Stomach (tissue), 4 donors: ENCODE results near the gene MPV17L2.

ENCODE experiments used
- CTCF ChIP-seq, 7 experiments: fragments of 450-650 bp in 4 of 7; fragments of 200-600 bp in 3 of 7; sonication (generic) in 3 of 7; IDR thresholded peaks; one replicate each; pipeline ENCODE4 v1.5.1; 2016 to 2019; ENCODE audit warnings: antibody characterized with exemption in 7 of 7, control low read depth in 2 of 7, mild to moderate bottlenecking in 1 of 7
- EP300 ChIP-seq: sonication (generic); formaldehyde crosslinking; IDR thresholded peaks from one replicate; pipeline ENCODE4 v1.6.1; 2017; ENCODE audit warnings: antibody characterized with exemption

- TF ChIP-seq CTCF (IDR thresholded peaks at IDR 0.05) (no peak), EP300 (no peak)
These were observed 32.5 kb upstream of the MPV17L2 start for GRCh38 chr19:18160493-18160970.
